Tibial nerve (tissue), 4 donors: Measurements from ENCODE around the gene OSGEPL1. TPM values are rescaled to one million over a fixed set of nuclear protein-coding genes. Genes with fewer than 3 reads are reported as not detected.
"Not testable (repeated sequence)": the region's sequence is repeated elsewhere in the genome, so short reads cannot be mapped to it uniquely, and the experiment has no call there.

Source experiments
- DNase-seq, 2 donors: peaks; one replicate each; pipeline ENCODE4 v3.0.0-alpha.2; 2019; ENCODE audit warnings: low spot score in 2 of 2
- H3K27ac ChIP-seq, 4 donors: fragments of 200-600 bp; sonication (generic) in 3 of 4; one replicate each; pipeline ENCODE4 v1.5.1; 2017 to 2019; ENCODE audit warnings: mild to moderate bottlenecking in 1 of 4
- H3K27me3 ChIP-seq, 2 donors: fragments of 200-600 bp; sonication (generic) in 1 of 2; one replicate each; pipeline versions ENCODE4 v1.5.1 to v1.6.0; 2017 to 2019
- H3K36me3 ChIP-seq, 3 donors: fragments of 200-600 bp; sonication (generic); one replicate each; pipeline ENCODE4 v1.5.1; 2018 to 2019
- H3K4me1 ChIP-seq, 4 donors: fragments of 200-600 bp; sonication (generic) in 3 of 4; one replicate each; pipeline ENCODE4 v1.5.1; 2017 to 2019
- H3K4me3 ChIP-seq, 4 donors: fragments of 200-600 bp; sonication (generic) in 3 of 4; one replicate each; pipeline ENCODE4 v1.5.1; 2017 to 2019; ENCODE audit warnings: mild to moderate bottlenecking in 1 of 4, moderate library complexity in 1 of 4
- H3K9me3 ChIP-seq, 4 donors: fragments of 200-600 bp; sonication (generic) in 3 of 4; one replicate each; pipeline ENCODE4 v1.5.1; 2017 to 2019
- CTCF ChIP-seq, 5 experiments: fragments of 200-600 bp in 3 of 5; fragments of 450-650 bp in 2 of 5; sonication (generic) in 3 of 5; IDR thresholded peaks; one replicate each; pipeline ENCODE4 v1.5.1; 2016 to 2019; ENCODE audit warnings: antibody characterized with exemption in 5 of 5, mild to moderate bottlenecking in 3 of 5, moderate library complexity in 2 of 5
- EP300 ChIP-seq, 2 donors: sonication (generic); formaldehyde crosslinking; IDR thresholded peaks; one replicate each; pipeline ENCODE4 v1.6.1; 2017; ENCODE audit warnings: antibody characterized with exemption in 2 of 2, mild to moderate bottlenecking in 1 of 2
- POLR2A ChIP-seq, 2 donors: fragments of 450-650 bp; IDR thresholded peaks; one replicate each; pipeline ENCODE4 v1.6.1; 2017; ENCODE audit warnings: antibody characterized with exemption in 2 of 2, mild to moderate bottlenecking in 2 of 2, moderate library complexity in 2 of 2
- WGBS, 2 donors: methylation state at CpG; one replicate each; pipeline ENCODE4 v1.1.5; 2018; 5-methylcytosine and 5-hydroxymethylcytosine counted together
- total RNA-seq, 4 donors: library from RNA; depleted of rRNA; stranded (reverse); fragments of >200 nt; gene quantifications; one replicate each; pipeline ENCODE4 v1.1.0, GENCODE V29; 2016

Gene OSGEPL1
- total RNA-seq, 4 donors from 2014 or later: 8.4 to 26.4 (median 11.8) TPM

- Histone ChIP-seq H3K27ac (no peak overlapping the region), H3K36me3 (peaks cover 0 to 77% (median 4%) of the 10 kb centered on the region in 3 donors), H3K9me3 (no peaks in the 10 kb centered on the region), H3K27me3 (no peaks in the 10 kb centered on the region), H3K4me1 (no peaks in the 10 kb centered on the region), H3K4me3 (no peak overlapping the region)
- TF ChIP-seq CTCF (IDR thresholded peaks at IDR 0.05): no peak
- 51 to 57% methylated on average over 6 of the region's 6 CpGs for WGBS, 2 donors
- no peak for DNase-seq
Observed at GRCh38 chr2:189770590-189771322, 8.2 kb upstream of the OSGEPL1 start.

GRCh38 chr2:189763908-189764661 is 1.5 kb upstream of the OSGEPL1 start:
- 65 to 69% methylated on average over 4 of the region's 4 CpGs for WGBS, 2 donors
- H3K9me3 ChIP-seq: no peaks in the 10 kb centered on the region
- peak overlapping the region in 1 of 4 donors; percentile 72 for H3K4me3 ChIP-seq

GRCh38 chr2:189762229-189762550 is 402 bp downstream of the OSGEPL1 start:
- DNase-seq: peak in 1 of 2 donors; percentile 8
- no peaks in the 10 kb centered on the region for H3K9me3 ChIP-seq
- no peaks in the 10 kb centered on the region for H3K27me3 ChIP-seq
- peak overlapping the region; percentile 81 to 90 (median 84) for H3K27ac ChIP-seq
- TF ChIP-seq POLR2A (IDR thresholded peaks at IDR 0.05) (no peak), CTCF (IDR thresholded peaks at IDR 0.05) (no peak), EP300 (IDR thresholded peaks at IDR 0.05) (no peak)
- 0 to 1% methylated on average over 7 of the region's 7 CpGs for WGBS, 2 donors
- H3K36me3 ChIP-seq: peaks cover 0 to 33% (median 0%) of the 10 kb centered on the region in 3 donors
- H3K4me3 ChIP-seq: peak overlapping the region; percentile 65 to 72 (median 70)
- peaks cover 0 to 24% (median 8%) of the 10 kb centered on the region in 4 donors for H3K4me1 ChIP-seq

More at GRCh38 chr2:189763908-189764661, 1.5 kb upstream of the OSGEPL1 start:
- DNase-seq: no peak
- peaks cover 0 to 24% (median 8%) of the 10 kb centered on the region in 4 donors for H3K4me1 ChIP-seq
- TF ChIP-seq EP300 (IDR thresholded peaks at IDR 0.05) (no peak), POLR2A (IDR thresholded peaks at IDR 0.05) (no peak), CTCF (IDR thresholded peaks at IDR 0.05) (no peak)
- no peaks in the 10 kb centered on the region for H3K27me3 ChIP-seq
- H3K36me3 ChIP-seq: peaks cover 0 to 26% (median 0%) of the 10 kb centered on the region in 3 donors
- H3K27ac ChIP-seq: no peak overlapping the region

- peaks cover 0 to 31% (median 4%) of the 10 kb centered on the region in 3 donors for H3K36me3 ChIP-seq
- H3K4me1 ChIP-seq: peaks cover 0 to 24% (median 8%) of the 10 kb centered on the region in 4 donors
- not testable (repeated sequence) for H3K9me3 ChIP-seq, DNase-seq, H3K4me3 ChIP-seq, H3K27me3 ChIP-seq, H3K27ac ChIP-seq
- WGBS, 2 donors: 91 to 98% methylated on average over 19 of the region's 19 CpGs
Observed at GRCh38 chr2:189760154-189760553, 2.4 kb downstream of the OSGEPL1 start.

- no peak overlapping the region for H3K4me3 ChIP-seq
- H3K4me1 ChIP-seq: peaks cover 0 to 5% (median under 1%) of the 10 kb centered on the region in 4 donors
- H3K36me3 ChIP-seq: peaks cover 0 to 64% (median 6%) of the 10 kb centered on the region in 3 donors
- no peak for DNase-seq
- 53 to 75% methylated on average over 2 of the region's 2 CpGs for WGBS, 2 donors
- no peaks in the 10 kb centered on the region for H3K27me3 ChIP-seq
- H3K27ac ChIP-seq: no peak overlapping the region
- no peaks in the 10 kb centered on the region for H3K9me3 ChIP-seq
- TF ChIP-seq CTCF (IDR thresholded peaks at IDR 0.05) (no peak), POLR2A (IDR thresholded peaks at IDR 0.05) (no peak), EP300 (IDR thresholded peaks at IDR 0.05) (no peak)
Observed at GRCh38 chr2:189756311-189756952, 6.2 kb downstream of the OSGEPL1 start.
